Measurements from ENCODE around the gene ARHGAP42.

GRCh38 chr11:100948936-100949335 lies 261.8 kb downstream of the ARHGAP42 start:
- TF ChIP-seq, protein P1, sequence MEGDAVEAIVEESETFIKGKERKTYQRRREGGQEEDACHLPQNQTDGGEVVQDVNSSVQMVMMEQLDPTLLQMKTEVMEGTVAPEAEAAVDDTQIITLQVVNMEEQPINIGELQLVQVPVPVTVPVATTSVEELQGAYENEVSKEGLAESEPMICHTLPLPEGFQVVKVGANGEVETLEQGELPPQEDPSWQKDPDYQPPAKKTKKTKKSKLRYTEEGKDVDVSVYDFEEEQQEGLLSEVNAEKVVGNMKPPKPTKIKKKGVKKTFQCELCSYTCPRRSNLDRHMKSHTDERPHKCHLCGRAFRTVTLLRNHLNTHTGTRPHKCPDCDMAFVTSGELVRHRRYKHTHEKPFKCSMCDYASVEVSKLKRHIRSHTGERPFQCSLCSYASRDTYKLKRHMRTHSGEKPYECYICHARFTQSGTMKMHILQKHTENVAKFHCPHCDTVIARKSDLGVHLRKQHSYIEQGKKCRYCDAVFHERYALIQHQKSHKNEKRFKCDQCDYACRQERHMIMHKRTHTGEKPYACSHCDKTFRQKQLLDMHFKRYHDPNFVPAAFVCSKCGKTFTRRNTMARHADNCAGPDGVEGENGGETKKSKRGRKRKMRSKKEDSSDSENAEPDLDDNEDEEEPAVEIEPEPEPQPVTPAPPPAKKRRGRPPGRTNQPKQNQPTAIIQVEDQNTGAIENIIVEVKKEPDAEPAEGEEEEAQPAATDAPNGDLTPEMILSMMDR (IDR thresholded peaks at IDR 0.05; ENCODE audit: insufficient read depth, low read length, poor library complexity, severe bottlenecking), result no peak
- no peak for TF ChIP-seq EZH2phosphoT487 (conservative IDR thresholded peaks at IDR 0.05; ENCODE audit: low read length)

Data from SU-DHL-6 (cell line).